Adrenal gland (tissue), 5 donors: ENCODE results near the gene ZNF391.

Source experiments
- CTCF ChIP-seq, 6 experiments: fragments of 450-650 bp in 4 of 6; fragments of 200-600 bp in 2 of 6; sonication (generic) in 1 of 6; IDR thresholded peaks; 1 replicate in 5 of 6; 2 replicates in 1 of 6; pipeline versions ENCODE4 v1.5.1 to v1.8.0; 2016 to 2021; ENCODE audit warnings: antibody characterized with exemption in 6 of 6, mild to moderate bottlenecking in 2 of 6, moderate library complexity in 1 of 6
- POLR2A ChIP-seq, 2 donors: fragments of 450-650 bp; IDR thresholded peaks; one replicate each; pipeline ENCODE4 v1.6.1; 2017; ENCODE audit warnings: antibody characterized with exemption in 2 of 2, mild to moderate bottlenecking in 2 of 2, moderate library complexity in 1 of 2
- donor health status: DM: no; HTN: no; CAD: no.

DNA sequence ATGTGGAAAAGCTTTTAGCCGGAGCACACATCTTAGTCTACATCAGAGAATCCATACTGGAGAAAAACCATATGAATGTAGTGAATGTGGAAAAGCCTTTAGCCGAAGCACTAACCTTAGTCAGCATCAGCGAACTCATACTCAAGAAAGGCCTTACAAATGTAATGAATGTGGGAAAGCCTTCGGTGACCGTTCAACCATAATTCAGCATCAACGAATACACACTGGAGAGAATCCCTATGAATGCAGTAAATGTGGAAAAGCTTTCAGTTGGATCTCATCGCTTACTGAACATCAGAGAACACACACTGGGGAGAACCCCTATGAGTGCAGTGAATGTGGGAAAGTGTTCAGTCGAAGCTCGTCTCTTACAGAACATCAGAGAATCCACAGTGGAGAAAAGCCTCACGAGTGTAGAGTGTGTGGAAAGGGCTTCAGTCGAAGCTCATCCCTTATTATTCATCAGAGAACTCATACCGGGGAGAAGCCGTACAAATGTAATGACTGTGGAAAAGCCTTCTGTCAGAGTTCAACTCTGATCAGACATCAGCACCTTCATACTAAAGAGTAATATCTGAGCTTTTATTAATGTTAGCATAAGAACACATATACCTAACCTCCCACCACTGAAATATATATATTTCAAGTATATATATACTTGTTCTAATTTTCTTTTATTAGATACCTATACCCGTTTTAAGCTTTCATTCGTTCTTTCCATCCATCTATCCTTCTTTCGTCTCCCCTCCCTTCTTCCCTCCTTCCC, 12.5 kb downstream of the ZNF391 start:
- TF ChIP-seq CTCF (IDR thresholded peaks at IDR 0.05) (no peak), POLR2A (IDR thresholded peaks at IDR 0.05) (no peak)
